Measurements from ENCODE around the gene ARSI.
"Not testable (repeated sequence)": the region's sequence is repeated elsewhere in the genome, so short reads cannot be mapped to it uniquely, and the experiment has no call there.

Gene ARSI

GRCh38 chr5:150265870-150266383 is 36.8 kb downstream of the ARSI start:
- no peak for DNase-seq (ENCODE audit: low spot score)

GRCh38 chr5:150264667-150265603 is 37.8 kb downstream of the ARSI start:
- no peak for DNase-seq (ENCODE audit: low spot score)

DNA sequence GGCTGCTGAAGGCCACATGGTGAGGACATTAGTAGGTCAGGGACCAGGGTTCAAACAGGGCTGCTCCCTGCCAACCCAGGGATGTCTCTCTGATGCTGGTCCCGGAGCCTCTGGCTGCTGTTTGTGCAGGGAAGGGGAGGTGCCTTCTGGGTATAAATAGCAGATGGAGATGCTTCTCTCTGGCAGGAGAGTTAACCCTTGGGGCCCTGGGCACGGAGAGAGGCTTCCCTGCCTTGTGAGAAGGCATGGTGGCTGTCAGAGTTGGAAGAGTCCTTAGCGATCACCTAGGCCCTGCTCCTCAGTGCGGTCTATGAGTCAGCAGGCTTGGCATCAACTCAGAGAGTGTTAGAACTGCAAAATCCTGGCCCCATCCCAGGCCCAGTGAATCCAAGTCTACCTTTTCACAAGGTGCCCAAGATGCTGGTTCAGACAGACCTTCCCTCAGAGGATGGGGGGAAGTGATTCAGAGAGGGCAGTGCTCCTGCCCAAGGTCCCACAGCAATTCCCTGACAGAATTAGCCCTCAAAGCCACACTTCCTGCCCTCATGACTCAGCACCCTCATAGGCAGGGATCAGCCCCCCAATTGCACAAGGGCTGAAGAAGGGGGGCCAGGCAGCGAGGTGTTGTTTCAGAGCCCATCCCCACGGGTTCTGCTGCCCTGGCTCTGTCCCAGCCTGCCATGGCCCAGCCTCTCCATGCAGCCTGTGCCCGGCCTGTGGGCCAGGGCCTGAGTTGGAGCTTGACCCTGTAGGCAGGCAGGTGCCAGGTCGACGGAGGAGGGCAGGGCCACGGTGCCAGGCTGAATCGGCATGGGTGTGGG is 38.7 kb downstream of the ARSI start:
- no peak for DNase-seq (ENCODE audit: low spot score)

DNA sequence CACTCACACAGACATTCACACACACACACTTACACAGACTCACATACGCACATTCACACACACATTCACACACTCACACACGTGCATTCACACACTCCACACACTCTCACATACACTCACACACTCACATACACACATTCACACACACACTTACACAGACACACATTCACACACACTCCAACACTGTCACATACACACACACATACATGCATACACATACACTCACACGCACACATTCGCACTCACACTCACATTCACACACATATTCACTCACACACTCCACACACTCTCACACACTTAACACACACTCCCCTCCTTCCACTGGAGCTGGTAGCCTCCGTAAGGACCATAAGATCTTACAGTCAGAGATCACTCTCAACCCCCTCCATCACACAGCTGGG is 39.3 kb downstream of the ARSI start:
- no peak for DNase-seq (ENCODE audit: low spot score)

DNA sequence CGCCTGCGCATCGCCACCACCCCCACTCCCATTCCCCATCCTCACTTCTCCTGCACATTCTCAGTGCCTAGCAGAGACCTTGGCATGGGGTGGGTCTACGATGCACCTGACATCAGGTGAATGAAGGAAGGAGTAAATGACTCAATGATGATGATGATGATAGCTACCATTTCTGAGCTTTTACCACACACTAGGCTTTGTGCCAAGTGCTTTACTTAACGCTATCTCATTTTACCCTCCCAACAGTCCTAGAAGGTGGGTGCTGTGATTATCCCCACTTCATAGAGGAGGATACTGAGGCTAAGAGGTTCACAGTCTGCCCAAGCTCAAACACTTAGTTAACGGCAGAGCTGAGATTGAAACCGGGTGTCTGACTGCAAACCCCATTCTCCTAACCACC is 40.2 kb downstream of the ARSI start:
- DNase-seq (ENCODE audit: low spot score): no peak

GRCh38 chr5:150261231-150261630 is 41.5 kb downstream of the ARSI start:
- DNase-seq (ENCODE audit: low spot score): no peak

- no peak for DNase-seq (ENCODE audit: low spot score)
Measured at GRCh38 chr5:150258130-150258529, 44.6 kb downstream of the ARSI start.

DNA sequence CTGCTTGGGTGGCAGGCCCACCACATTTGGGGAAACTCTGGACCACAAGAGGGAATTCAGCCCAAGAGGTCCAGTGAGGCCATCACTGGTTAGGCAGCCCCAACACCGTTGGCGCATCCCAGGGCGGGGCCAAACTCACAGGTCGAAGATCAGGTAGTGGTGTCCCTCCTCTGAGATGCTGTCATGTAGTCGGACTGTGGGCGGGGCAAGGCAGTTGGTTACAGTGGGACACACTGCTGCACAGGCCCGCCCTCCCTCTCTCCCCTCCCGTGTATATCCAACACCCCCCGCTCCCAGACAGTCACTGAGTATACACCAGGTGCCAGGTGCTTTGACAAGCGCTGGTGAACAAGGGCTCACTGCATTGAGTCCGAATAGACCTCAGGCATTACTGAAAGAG is 45.3 kb downstream of the ARSI start:
- DNase-seq (ENCODE audit: low spot score): no peak

DNA sequence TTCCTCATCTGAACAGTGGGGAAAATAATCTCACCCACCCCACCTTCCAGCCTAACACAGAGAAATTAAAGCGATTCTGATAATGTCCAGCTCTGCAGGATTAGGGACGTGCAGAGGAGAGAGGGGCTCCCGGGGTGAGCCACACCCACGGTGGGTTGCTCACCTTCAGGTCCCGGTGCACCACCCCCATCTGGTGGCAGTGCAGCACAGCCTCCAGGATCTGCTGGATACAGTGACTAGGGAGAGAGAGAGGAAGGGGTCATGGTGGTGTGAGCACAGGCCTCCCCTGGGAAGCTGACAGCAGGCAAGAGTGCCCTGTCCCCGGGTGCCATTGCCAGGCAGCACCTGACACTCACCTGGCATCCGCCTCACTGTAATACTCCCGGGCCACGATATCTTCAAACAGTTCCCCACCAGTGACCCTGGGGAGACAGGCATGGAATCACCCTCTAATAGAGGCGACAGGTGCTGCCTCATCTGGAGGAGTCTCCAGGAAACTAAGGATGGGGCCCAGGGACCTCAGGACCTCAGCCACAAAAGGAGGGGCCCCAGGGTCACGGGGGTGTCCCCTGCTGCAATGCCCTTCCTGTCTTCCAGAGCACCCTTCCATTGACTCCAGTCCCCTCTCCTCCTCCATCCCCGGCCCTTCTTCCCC is 46.2 kb downstream of the ARSI start:
- no peak for DNase-seq (ENCODE audit: low spot score)

DNA sequence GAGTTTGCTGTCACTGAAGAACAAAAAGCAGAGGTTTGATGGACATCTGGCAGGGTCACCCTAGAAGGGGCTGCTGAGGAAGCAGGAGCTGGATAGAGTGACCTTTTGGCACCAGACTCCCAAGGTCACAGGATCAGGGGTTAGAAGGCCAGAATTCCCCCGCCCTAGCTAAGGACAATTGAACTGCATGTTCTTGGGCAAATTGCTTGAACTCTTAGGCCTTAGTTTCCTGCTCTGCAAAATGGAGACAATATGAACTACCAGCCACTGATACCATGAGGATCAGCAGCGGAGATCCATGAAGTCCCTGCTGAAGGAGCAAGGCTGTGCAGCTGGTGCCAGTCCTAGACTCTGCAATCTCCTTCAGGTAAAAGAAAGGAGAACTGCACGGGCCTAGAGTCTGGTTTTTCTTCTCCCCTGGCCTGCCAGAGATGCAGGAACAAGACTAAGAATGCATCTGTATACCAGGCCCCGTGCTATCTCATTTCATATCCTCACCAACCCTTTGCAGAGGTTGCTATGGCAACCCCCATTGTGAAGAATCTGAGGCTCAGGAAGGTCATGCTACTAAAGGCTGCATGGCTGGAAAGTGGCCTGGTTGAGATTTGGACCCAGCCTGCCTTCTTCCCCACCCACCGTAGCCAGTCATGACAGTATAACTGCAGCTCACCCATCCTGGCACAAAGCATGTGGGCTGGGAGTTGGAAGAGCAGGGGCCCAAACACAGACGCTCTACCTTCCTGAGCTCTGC is 46.9 kb downstream of the ARSI start:
- no peak for DNase-seq (ENCODE audit: low spot score)

GRCh38 chr5:150254774-150255173 is 47.9 kb downstream of the ARSI start:
- no peak for DNase-seq (ENCODE audit: low spot score)

- DNase-seq (ENCODE audit: low spot score): no peak
Measured at GRCh38 chr5:150254363-150254762, 48.3 kb downstream of the ARSI start.

DNA sequence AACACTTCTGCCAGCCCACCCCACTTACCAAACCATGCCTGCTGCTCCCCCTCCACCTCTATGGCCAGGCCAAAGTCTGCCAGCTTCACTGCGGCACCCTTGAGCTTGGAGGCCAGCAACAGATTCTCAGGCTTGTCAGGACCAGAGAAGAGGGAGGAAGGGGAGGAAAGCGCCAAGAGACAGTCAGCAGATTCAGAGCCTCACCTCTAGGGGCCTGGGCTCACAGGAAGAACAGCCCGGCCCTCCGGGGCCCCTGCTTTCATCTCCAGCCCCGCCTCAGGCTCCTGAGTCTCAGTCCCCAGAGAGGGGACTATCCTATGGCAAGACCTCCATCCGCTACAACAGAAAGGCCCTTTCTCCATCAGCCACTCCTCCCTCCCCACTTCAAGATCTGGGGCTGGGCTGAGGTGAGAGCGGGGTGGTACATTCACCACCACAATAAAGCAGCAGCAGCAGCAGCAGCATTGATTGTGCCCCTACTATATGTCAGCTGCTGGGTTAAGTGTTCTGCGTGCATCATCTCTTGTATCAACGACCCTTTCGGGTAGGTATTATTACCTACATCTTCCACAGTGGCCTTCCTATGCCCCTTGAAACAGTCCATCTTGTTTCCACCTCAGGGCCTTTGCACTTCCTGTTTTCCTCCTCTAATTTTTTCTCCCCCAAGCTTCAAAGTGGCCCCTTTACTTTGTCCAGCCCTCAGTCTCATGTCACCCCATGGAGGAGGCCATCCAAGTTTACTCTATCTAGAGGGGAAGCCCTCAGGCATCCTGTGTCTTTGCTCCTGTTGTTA is 49.1 kb downstream of the ARSI start:
- DNase-seq (ENCODE audit: low spot score): no peak

DNA sequence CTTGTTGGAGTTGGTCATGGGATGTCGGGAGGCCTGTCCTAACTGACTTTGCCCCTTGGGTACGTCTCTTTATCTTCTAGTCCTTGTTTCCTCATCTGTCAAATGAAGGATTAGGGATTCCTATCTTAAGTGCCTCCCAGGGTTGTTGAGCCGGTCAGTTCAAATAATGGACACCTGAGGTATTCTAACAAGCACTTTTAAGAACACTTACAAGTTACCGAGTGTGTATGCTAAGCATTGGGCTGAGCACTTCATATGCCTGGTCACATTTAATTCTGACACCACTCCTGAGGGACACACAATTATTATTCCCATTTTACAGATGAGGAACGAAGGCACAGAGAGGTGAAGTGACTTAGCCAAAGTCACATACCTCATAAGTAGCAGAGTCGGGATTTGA is 50.2 kb downstream of the ARSI start:
- DNase-seq (ENCODE audit: low spot score): no peak

DNA sequence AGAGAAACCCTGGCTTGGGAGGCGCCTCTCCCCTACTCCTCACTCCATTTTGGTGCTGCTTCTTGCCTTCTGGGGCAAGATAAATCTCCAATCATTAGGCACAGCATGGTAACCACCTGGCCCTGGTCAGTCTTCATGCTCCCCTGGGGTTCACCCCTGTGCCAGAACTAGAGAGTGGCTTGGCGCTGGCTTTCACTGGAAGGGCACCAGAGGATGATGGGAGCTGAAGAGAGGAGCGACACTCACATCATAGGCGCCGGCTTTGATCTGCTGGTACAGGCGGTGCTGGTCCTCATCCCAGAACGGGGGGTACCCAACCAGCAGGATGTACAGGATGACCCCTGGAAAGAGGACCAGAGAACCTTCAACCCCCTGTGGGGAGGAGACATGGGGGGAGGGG is 51.2 kb downstream of the ARSI start:
- DNase-seq (ENCODE audit: low spot score): no peak

GRCh38 chr5:150249744-150250143 is 53.0 kb downstream of the ARSI start:
- no peak for DNase-seq (ENCODE audit: low spot score)

DNA sequence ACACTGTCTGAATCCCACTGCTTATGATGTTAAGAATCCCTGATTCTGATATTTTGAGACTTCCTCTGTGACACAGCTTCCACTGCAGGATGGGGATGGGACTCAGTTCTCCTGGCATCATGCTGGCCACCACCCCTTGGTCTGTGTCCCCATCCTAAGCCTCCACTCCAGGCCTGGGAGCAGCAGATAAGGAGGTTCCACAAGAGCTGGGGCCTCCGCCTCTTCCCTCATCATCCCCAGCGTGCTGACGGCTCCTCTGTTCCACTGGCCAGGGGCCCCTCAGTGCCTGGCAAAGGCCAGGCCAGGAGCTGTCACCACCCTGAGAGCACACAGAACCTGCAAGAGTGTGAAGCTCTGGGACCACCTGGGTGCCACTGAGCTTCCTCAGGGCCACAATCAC is 53.8 kb downstream of the ARSI start:
- no peak for DNase-seq (ENCODE audit: low spot score)

GRCh38 chr5:150248493-150248892 is 54.2 kb downstream of the ARSI start:
- DNase-seq (ENCODE audit: low spot score): not testable (repeated sequence)

GRCh38 chr5:150247726-150248125 is 55.0 kb downstream of the ARSI start:
- DNase-seq (ENCODE audit: low spot score): no peak

GRCh38 chr5:150246835-150247234 is 55.9 kb downstream of the ARSI start:
- DNase-seq (ENCODE audit: low spot score): no peak

DNA sequence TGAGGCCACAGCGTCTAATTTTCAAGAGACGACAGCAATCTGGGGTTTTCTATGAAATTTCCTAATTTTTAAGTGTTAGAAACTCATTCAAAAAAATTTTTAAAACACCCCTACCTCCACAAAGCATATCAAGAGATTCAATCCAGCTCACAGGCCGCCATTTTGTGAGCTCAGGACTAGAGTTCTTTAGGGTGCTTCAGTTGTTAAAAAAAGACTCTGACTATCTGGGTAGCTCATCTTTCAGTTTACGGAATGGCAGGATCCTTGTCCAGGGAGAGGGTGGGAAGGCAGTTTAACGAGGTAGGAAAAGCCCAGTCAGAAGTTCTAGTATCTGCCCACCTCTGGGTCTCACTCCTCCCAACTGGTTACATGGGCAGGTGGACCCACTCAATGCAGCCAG is 56.3 kb downstream of the ARSI start:
- no peak for DNase-seq (ENCODE audit: low spot score)
